ENCODE results near the gene DCDC2.

GRCh38 chr6:24325978-24326377 lies 31.9 kb downstream of the DCDC2 start:
- TF ChIP-seq CTCF (IDR thresholded peaks at IDR 0.05) (no peak), EP300 (IDR thresholded peaks at IDR 0.05) (no peak)

Data from tibial nerve (tissue), 4 donors.